Skin of body (tissue), 2 donors: ENCODE data around the gene ACKR3. TPM values are rescaled to one million over a fixed set of nuclear protein-coding genes. Genes with fewer than 3 reads are reported as not detected.
A peak's percentile ranks its signal among the peaks of the same experiment; 100 is the strongest.

ENCODE experiments used
- DNase-seq: peaks from one replicate; lab custom pipeline; 2025; lab: John Stamatoyannopoulos, UW
- total RNA-seq: library from RNA; depleted of rRNA; stranded (reverse); fragments of >200 nt; gene quantifications from one replicate; pipeline ENCODE4 v1.2.3, GENCODE V29; 2014

Gene ACKR3
- total RNA-seq: 27.3 TPM

GRCh38 chr2:236569573-236569973 is at the start of gene ACKR3:
Gene ACKR3 (plus strand): TSS chr2:236569825. CDS start chr2:236580466, 10,641 bp downstream.
- peak; percentile 86 for DNase-seq

- DNase-seq: no peak
Observed at GRCh38 chr2:236521556-236521955, 48.1 kb upstream of the ACKR3 start.

DNA sequence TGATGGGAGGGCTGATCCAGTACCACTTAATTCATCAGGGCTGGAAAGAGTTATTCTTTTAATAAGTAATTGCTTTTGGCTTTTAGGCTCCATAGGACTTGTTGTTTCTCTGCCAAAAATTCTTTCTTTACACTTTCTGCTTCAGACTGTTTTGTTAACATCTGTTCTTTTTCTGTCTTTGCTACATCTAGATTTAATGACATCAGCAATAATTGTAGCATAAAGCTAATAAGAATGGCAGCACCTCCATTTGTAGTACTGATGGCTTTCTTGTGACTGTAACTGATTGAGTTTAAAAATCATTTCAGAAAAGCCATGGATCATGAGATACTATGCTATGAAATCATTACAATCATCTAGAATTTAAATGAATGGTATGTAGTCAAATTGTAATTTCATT is 46.4 kb upstream of the ACKR3 start:
- no peak for DNase-seq

- DNase-seq: no peak
Observed at GRCh38 chr2:236525411-236525997, 44.1 kb upstream of the ACKR3 start.

GRCh38 chr2:236526455-236527158 is 43.0 kb upstream of the ACKR3 start:
- no peak for DNase-seq

DNA sequence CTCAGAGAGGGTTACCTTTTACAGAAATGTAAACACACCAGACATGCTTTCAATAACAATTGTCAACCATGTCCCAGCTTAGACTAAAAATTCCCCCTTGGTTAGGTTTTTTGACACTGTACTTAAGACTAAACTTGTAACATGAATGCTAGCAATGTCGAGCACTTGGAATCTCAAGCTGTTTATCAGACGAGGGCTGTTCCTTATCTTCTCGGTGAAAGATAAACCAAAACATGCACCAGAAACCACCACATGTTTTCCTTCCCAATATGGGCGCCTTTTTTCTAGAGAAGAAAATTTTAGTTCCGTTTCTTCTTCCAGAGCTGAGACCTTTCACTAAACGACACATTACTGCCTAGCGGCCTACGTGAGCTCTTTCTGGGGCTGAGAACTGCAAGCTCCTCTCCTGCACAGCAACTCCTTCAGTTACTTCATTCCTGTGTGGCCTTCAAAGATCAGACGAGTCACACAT is 42.4 kb upstream of the ACKR3 start:
- DNase-seq: no peak

GRCh38 chr2:236529606-236530005 is 40.0 kb upstream of the ACKR3 start:
- no peak for DNase-seq

DNA sequence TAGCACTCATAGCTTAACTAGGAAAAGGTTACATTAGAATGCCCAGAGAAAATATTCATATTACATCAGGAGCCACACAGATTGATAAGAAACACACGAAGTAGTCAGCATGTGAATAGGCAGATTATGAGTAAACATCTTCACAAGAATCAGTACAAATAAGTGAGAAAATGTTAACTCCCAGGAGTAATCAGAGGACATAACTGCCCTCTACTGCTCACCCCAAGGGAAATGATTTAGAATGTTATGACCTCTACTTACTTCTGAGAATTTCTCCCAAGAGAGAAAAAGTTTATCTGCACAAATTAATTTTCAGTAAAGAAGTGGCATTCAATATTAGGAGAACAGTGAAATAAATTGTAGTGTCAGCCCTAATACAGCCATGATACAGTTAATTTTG is 39.1 kb upstream of the ACKR3 start:
- DNase-seq: no peak

- DNase-seq: no peak
Observed at GRCh38 chr2:236531195-236531594, 38.4 kb upstream of the ACKR3 start.

DNA sequence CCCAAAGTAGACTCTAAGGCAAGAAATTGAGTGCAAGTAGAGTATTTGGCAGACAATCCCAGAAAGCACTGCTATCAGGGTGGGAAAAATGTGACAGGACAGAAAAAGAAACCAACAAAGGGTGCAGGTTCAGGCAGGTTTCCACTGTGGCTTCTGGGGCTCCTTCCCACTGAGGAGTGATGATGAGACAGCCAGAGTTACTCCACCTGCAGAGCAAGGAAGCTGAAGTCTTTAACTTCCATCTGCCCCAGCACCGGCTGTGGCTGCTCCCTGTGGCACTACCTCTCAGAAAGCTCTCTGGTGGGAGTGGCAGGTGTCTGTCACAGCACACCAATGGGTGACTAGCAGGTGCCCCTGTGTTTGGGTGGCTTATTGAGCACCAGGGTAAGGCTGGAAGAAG is 37.6 kb upstream of the ACKR3 start:
- no peak for DNase-seq

- DNase-seq: no peak
Observed at GRCh38 chr2:236533343-236533742, 36.3 kb upstream of the ACKR3 start.

DNA sequence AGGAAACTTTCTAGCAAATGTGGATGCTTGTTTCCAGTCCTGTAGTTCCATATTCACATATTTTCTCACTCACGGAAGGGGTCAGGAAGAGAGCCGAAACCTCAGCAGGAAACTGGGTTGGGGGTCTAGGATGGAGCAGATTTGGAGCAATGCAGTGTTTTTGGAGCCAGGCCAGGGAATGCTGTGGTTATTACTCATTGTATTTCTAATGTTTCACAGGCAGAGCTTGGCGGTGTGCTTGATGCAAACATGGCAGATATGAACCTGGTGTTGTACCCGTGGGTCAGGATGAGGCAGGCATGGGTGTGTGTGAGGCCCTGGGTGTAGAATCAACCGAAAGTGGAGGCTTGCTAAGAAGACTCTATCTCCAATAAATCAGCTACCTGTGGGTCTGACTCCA is 34.6 kb upstream of the ACKR3 start:
- peak; percentile 57 for DNase-seq

GRCh38 chr2:236536727-236537398 is 32.8 kb upstream of the ACKR3 start:
- no peak for DNase-seq

DNA sequence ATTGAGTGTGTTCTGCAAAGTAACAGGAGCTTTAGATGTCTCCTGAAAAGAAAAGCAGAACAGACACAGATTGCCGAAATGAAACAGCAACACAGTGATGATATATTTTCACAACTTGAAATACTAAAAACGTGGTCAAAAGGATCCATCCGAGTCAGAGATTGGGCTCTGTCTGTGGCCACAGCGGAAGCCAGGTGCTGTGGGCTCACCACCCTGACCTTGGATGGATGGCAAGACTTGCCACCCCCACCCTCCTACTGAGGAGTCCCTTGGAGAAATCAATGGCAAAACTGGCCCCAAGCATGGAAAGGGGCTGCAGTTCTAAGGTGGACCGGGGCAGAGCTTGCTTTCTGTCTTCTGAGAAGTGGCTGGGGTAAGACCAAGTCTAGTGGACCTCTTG is 31.4 kb upstream of the ACKR3 start:
- DNase-seq: no peak

DNA sequence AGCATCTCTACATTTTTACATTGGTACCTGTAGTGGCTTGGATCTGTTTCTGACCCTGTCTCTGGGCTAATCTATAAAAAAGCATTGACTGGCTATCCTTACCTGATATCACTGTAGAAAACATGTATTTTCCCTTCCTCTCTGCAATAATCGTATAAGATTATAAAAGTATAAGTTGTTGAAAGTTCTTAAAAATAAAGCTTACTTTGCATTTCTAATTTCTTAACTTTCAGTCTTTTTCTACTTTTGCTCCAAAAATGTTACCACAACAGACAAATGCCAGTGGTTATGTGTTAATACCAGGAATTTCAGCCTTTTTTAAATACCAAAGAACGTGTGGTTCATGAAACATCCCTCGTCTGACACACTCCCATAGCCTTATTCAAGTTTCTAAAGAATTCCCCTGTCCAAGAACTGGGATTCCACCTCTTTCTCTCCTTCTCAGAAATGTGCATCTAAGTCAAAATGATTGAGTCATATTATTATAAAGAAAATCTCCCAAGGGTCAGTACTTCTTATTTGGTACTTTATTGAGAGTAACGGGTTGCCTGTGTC is 28.5 kb upstream of the ACKR3 start:
- DNase-seq: no peak

- no peak for DNase-seq
Observed at GRCh38 chr2:236544362-236544761, 25.3 kb upstream of the ACKR3 start.

GRCh38 chr2:236545248-236545658 is 24.4 kb upstream of the ACKR3 start:
- DNase-seq: no peak

DNA sequence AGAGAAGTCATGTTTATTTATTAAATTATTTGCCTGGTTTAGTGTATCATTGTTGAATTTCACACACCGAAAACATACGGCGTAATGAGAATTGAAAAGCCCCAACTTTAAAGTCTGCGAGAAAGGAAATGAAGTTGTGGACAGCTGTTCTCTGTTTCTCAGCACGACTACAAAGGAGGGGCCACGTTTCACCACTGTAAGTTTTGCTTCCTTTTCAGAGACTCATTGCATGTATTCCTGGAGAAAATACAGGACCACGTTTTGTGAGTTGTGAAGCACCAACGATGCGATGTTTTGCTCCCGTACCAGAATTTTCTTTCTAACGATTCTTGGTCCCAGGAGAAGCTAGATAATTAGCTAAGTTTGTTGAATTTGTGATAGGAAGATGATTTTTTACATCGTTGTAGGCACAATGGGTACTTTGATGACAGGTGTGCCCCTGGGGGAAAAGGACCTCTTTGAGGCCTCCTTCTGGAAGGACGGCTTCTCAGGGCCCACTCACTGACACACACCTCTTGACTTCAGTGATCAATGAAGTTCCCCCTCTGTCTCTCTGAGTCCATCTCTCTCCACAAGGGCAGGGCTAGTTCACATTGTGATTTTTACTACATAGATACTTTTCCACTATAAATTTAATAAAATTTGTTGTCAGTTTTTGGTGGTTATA is 23.7 kb upstream of the ACKR3 start:
- DNase-seq: no peak

GRCh38 chr2:236546561-236547002 is 23.0 kb upstream of the ACKR3 start:
- no peak for DNase-seq

DNA sequence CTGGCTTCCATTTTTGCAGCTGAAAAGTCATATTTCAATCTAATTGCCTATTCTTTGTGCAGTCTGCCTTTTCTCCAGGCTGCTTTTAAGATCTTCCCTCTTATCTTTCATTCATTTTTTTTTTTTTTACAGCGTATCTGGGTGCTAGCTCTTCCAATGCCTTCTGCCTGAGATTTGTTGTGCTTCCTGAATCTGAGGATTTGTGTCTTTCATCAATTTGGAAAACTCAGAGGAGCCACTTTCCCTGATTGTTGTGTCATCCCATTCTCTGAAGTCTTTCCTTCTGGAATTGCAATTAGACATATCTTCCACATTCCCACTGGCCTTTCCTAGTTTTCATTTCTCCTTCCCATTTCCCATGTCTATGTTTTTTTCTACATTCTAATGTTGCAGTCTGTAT is 21.9 kb upstream of the ACKR3 start:
- no peak for DNase-seq

GRCh38 chr2:236548179-236548921 is 21.3 kb upstream of the ACKR3 start:
- DNase-seq: no peak
